ENCODE data around the gene DNAH11.

- no peak for TF ChIP-seq POLR2AphosphoS5 (IDR thresholded peaks at IDR 0.05)
- TF ChIP-seq, protein P1, sequence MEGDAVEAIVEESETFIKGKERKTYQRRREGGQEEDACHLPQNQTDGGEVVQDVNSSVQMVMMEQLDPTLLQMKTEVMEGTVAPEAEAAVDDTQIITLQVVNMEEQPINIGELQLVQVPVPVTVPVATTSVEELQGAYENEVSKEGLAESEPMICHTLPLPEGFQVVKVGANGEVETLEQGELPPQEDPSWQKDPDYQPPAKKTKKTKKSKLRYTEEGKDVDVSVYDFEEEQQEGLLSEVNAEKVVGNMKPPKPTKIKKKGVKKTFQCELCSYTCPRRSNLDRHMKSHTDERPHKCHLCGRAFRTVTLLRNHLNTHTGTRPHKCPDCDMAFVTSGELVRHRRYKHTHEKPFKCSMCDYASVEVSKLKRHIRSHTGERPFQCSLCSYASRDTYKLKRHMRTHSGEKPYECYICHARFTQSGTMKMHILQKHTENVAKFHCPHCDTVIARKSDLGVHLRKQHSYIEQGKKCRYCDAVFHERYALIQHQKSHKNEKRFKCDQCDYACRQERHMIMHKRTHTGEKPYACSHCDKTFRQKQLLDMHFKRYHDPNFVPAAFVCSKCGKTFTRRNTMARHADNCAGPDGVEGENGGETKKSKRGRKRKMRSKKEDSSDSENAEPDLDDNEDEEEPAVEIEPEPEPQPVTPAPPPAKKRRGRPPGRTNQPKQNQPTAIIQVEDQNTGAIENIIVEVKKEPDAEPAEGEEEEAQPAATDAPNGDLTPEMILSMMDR (IDR thresholded peaks at IDR 0.05; ENCODE audit: poor library complexity, severe bottlenecking), result no peak
- no peak for TF ChIP-seq RAD21 (conservative IDR thresholded peaks at IDR 0.05)
- no peak for TF ChIP-seq EZH2 (IDR thresholded peaks at IDR 0.05; ENCODE audit: borderline replicate concordance, insufficient read depth, low read length, poor library complexity, severe bottlenecking)
- TF ChIP-seq EP300 (conservative IDR thresholded peaks at IDR 0.05; ENCODE audit: poor library complexity, severe bottlenecking), result no peak
- TF ChIP-seq TAF1 (IDR thresholded peaks at IDR 0.05; ENCODE audit: low read depth), result no peak
- no peak for TF ChIP-seq REST (IDR thresholded peaks at IDR 0.05; ENCODE audit: borderline replicate concordance)
These were observed 68.3 kb downstream of the DNAH11 start for GRCh38 chr7:21611129-21611528.

Measured in neural cell (in vitro differentiated cells).